ENCODE data around the gene P2RX5.

- TF ChIP-seq, protein P1, sequence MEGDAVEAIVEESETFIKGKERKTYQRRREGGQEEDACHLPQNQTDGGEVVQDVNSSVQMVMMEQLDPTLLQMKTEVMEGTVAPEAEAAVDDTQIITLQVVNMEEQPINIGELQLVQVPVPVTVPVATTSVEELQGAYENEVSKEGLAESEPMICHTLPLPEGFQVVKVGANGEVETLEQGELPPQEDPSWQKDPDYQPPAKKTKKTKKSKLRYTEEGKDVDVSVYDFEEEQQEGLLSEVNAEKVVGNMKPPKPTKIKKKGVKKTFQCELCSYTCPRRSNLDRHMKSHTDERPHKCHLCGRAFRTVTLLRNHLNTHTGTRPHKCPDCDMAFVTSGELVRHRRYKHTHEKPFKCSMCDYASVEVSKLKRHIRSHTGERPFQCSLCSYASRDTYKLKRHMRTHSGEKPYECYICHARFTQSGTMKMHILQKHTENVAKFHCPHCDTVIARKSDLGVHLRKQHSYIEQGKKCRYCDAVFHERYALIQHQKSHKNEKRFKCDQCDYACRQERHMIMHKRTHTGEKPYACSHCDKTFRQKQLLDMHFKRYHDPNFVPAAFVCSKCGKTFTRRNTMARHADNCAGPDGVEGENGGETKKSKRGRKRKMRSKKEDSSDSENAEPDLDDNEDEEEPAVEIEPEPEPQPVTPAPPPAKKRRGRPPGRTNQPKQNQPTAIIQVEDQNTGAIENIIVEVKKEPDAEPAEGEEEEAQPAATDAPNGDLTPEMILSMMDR (IDR thresholded peaks at IDR 0.05) = peak in 1 of 6 experiments; percentile 14
- TF ChIP-seq POLR2A (IDR thresholded peaks at IDR 0.05) = no peak
These were observed 42.8 kb upstream of the P2RX5 start for GRCh38 chr17:3738562-3739295.
